ENCODE measurements around the gene POP4. TPM values are rescaled to one million over a fixed set of nuclear protein-coding genes. Genes with fewer than 3 reads are reported as not detected.

The POP4 gene
- polyA plus RNA-seq, 3 donors from 2014 or later: 174 to 222 (median 184) TPM

GRCh38 chr19:29568036-29569025, 37.8 kb upstream of the POP4 start:
- Mint-ChIP-seq H3K36me3 (no peaks in the 10 kb centered on the region), H3K9me3 (no peaks in the 10 kb centered on the region), H3K4me3 (no peak overlapping the region), H3K27me3 (ENCODE audit: low read depth in 3 of 3) (peaks cover 0 to 8% (median 0%) of the 10 kb centered on the region in 3 donors), H3K4me1 (peaks cover 6 to 17% of the 10 kb centered on the region in 2 donors), H3K27ac (no peak overlapping the region)
- DNase-seq: no peak

DNA sequence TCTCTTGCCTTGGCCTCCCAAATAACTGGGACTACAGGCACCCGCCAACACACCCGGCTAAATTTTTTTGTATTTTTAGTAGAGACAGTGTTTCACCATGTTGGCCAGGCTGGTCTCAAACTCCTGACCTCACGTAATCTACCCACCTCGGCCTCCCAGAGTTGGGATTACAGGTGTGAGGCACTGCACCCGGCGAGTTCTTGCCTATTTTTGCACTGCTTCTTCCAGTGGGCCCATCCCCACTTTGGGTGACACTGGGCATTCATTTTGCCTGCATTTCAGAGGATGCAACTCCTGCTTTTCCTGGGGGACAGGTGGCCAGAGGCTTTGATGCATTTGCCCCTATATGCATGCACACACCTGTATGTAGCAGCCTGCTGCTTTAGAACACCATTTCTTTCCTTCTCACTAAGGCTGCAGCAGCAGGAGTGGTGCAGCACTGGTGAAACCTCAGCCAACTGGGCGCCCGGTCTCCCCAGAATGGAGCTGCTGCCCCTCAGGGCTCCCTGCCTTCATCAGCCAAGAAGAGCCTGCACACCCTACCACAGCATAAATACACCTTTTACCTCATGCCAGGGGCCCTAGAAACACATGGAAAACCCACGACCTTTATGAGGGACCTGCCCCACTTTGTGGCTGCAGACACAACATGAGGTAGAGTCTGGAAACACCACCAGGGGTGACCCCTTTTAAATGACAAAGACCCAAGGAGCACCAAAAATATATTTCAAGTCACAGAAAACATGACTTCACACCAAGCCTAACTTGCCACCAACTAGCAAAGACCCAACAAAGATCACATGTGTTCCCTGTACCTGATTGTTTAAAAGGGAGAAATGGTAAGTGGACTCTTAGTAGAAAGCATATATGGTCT, 36.8 kb upstream of the POP4 start:
- Mint-ChIP-seq H3K4me3 (no peak overlapping the region), H3K27me3 (ENCODE audit: low read depth in 3 of 3) (peaks cover 0 to 10% (median 3%) of the 10 kb centered on the region in 3 donors), H3K27ac (no peak overlapping the region), H3K9me3 (no peaks in the 10 kb centered on the region), H3K4me1 (peaks cover 6 to 17% of the 10 kb centered on the region in 2 donors), H3K36me3 (no peaks in the 10 kb centered on the region)
- no peak for DNase-seq

- no peak overlapping the region for H3K4me3 Mint-ChIP-seq
- peaks cover 5 to 10% (median 9%) of the 10 kb centered on the region in 3 donors for H3K27me3 Mint-ChIP-seq (ENCODE audit: low read depth in 3 of 3)
- no peak overlapping the region for H3K27ac Mint-ChIP-seq
- H3K9me3 Mint-ChIP-seq: no peaks in the 10 kb centered on the region
- H3K4me1 Mint-ChIP-seq: peaks cover 0 to 8% of the 10 kb centered on the region in 2 donors
- DNase-seq: no peak
- H3K36me3 Mint-ChIP-seq: no peaks in the 10 kb centered on the region
Measured at GRCh38 chr19:29571181-29571580, 34.9 kb upstream of the POP4 start.

GRCh38 chr19:29573486-29573885, 32.6 kb upstream of the POP4 start:
- no peaks in the 10 kb centered on the region for H3K4me1 Mint-ChIP-seq
- no peak overlapping the region for H3K27ac Mint-ChIP-seq
- no peak overlapping the region for H3K4me3 Mint-ChIP-seq
- no peaks in the 10 kb centered on the region for H3K9me3 Mint-ChIP-seq
- peaks cover 6 to 12% (median 9%) of the 10 kb centered on the region in 3 donors for H3K27me3 Mint-ChIP-seq (ENCODE audit: low read depth in 3 of 3)
- H3K36me3 Mint-ChIP-seq: no peaks in the 10 kb centered on the region
- no peak for DNase-seq

- no peak for DNase-seq
- Mint-ChIP-seq H3K9me3 (no peaks in the 10 kb centered on the region), H3K4me1 (no peaks in the 10 kb centered on the region), H3K27me3 (ENCODE audit: low read depth in 3 of 3) (peaks cover 6 to 15% (median 12%) of the 10 kb centered on the region in 3 donors), H3K4me3 (no peak overlapping the region), H3K36me3 (no peaks in the 10 kb centered on the region), H3K27ac (no peak overlapping the region)
Measured at GRCh38 chr19:29574510-29574909, 31.6 kb upstream of the POP4 start.

GRCh38 chr19:29576046-29576606, 30.0 kb upstream of the POP4 start:
- Mint-ChIP-seq H3K27me3 (ENCODE audit: low read depth in 3 of 3) (peaks cover 6 to 22% (median 7%) of the 10 kb centered on the region in 3 donors), H3K4me3 (no peak overlapping the region), H3K27ac (no peak overlapping the region), H3K4me1 (no peaks in the 10 kb centered on the region), H3K36me3 (peaks cover 0 to 5% (median 0%) of the 10 kb centered on the region in 3 donors), H3K9me3 (peaks cover 0 to 2% (median 0%) of the 10 kb centered on the region in 6 donors)
- DNase-seq: no peak

DNA sequence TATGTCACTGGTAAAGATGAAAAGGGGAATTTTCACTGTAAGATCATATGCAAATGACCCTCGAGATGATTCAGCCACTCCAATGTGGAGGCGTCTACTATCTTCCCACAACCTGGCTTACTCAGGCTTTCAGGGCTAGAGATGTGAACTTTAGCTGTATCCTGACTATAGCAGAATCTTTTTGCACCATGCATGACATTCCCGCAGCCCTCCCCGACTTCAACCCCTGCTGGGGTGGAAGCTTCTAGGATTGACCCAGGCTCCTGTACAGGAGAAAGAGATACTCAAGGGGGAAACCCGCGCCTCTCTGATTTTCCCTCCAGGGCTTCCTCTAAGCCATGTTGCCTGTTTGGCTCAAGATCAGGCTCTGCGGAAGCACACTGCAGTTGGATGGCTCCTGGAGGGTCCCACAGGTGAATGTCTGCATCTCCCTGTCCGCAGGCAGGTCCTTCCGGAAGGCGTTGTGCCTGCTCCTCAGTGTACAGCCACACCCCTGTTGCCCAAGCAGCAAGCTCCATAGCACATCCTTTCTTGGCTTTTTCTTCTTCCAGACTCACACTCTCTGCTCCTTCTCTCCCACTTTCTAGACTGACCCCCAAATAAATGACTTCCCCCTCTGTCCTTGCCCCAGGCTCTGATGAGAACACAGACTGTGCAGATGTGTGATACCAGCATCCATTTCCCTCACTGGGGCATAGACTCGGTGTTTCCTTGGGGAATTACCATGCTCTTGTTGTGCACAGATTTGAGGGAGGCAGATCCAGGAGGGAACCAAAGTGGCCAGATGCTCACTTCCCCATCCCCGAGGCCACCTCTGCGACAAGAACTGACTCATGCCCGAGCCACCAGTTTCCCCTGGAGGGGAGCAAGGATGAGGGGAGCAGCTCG, 29.1 kb upstream of the POP4 start:
- Mint-ChIP-seq H3K9me3 (peaks cover 0 to 2% (median 0%) of the 10 kb centered on the region in 6 donors), H3K4me1 (no peaks in the 10 kb centered on the region), H3K36me3 (peaks cover 0 to 7% (median 0%) of the 10 kb centered on the region in 3 donors), H3K4me3 (no peak overlapping the region), H3K27me3 (ENCODE audit: low read depth in 3 of 3) (peaks cover 6 to 28% (median 6%) of the 10 kb centered on the region in 3 donors), H3K27ac (no peak overlapping the region)
- no peak for DNase-seq

GRCh38 chr19:29577649-29577963, 28.5 kb upstream of the POP4 start:
- no peaks in the 10 kb centered on the region for H3K4me1 Mint-ChIP-seq
- H3K36me3 Mint-ChIP-seq: peaks cover 0 to 7% (median 0%) of the 10 kb centered on the region in 3 donors
- H3K4me3 Mint-ChIP-seq: no peak overlapping the region
- peaks cover 0 to 2% (median 0%) of the 10 kb centered on the region in 6 donors for H3K9me3 Mint-ChIP-seq
- no peak overlapping the region for H3K27ac Mint-ChIP-seq
- DNase-seq: no peak
- H3K27me3 Mint-ChIP-seq (ENCODE audit: low read depth in 3 of 3): peaks cover 4 to 28% (median 6%) of the 10 kb centered on the region in 3 donors

DNA sequence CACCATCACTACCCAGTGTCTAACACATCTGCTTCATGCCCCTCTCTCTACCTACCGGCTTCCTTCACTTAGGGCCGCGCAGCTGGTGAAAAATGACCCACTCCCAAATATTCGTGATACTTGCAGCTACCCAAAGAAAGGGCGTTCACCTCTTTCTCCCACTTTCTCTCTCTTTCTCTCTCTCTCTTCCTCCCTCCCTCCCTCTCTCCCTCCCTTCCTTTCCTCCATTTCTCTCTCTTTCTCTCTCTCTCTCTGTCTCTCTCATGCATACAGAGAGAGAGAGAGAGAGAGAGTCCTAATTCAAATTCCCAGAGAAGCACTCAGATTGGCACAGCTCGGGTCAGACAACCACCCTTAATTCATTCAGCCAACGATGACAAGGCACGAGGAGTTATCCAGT, 27.7 kb upstream of the POP4 start:
- Mint-ChIP-seq H3K27ac (no peak overlapping the region), H3K9me3 (peaks cover 0 to 2% (median 0%) of the 10 kb centered on the region in 6 donors), H3K4me3 (no peak overlapping the region), H3K36me3 (peaks cover 0 to 7% (median 0%) of the 10 kb centered on the region in 3 donors), H3K4me1 (no peaks in the 10 kb centered on the region), H3K27me3 (ENCODE audit: low read depth in 3 of 3) (peaks cover 4 to 28% (median 6%) of the 10 kb centered on the region in 3 donors)
- DNase-seq: no peak

DNA sequence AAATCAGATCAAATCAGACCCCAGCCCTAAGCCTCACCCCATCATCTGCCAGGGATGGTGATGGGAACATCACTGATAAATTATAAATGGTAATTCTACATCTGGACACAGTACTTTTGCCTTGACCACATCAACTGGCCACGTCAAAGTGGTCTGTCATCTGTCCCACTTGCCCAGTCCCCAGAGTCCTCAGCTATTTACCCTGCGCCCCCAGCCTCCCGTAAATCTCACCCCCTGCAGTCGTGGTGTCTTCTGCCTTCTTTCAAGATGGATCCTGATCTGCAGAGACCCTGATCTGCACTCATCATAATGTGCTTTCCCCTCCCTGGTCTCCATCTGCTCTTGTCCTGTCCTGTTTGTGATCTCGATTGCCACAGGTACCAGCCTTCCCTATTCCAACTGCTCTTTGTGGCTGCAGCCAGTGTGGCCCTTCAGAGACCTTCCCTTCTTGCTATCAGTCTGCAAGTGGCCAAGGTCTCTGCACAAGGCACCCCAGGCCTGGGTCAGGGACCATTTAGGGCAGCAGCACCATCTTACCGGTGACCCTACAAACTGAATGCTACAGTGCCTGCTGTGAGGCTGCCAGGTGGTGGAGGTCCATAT, 26.7 kb upstream of the POP4 start:
- Mint-ChIP-seq H3K36me3 (peaks cover 0 to 7% (median 0%) of the 10 kb centered on the region in 3 donors), H3K9me3 (peaks cover 0 to 3% (median 0%) of the 10 kb centered on the region in 6 donors), H3K27ac (no peak overlapping the region), H3K27me3 (ENCODE audit: low read depth in 3 of 3) (peaks cover 5 to 25% (median 9%) of the 10 kb centered on the region in 3 donors), H3K4me3 (no peak overlapping the region), H3K4me1 (no peaks in the 10 kb centered on the region)
- DNase-seq: no peak

GRCh38 chr19:29581398-29581797, 24.7 kb upstream of the POP4 start:
- H3K4me1 Mint-ChIP-seq: no peaks in the 10 kb centered on the region
- H3K9me3 Mint-ChIP-seq: peaks cover 0 to 3% (median 0%) of the 10 kb centered on the region in 6 donors
- DNase-seq: no peak
- no peak overlapping the region for H3K4me3 Mint-ChIP-seq
- no peak overlapping the region for H3K27ac Mint-ChIP-seq
- peaks cover 4 to 19% (median 5%) of the 10 kb centered on the region in 3 donors for H3K27me3 Mint-ChIP-seq (ENCODE audit: low read depth in 3 of 3)
- H3K36me3 Mint-ChIP-seq: peaks cover 0 to 7% (median 0%) of the 10 kb centered on the region in 3 donors

GRCh38 chr19:29583196-29583999, 22.7 kb upstream of the POP4 start:
- peaks cover 3 to 22% (median 4%) of the 10 kb centered on the region in 3 donors for H3K27me3 Mint-ChIP-seq (ENCODE audit: low read depth in 3 of 3)
- no peak overlapping the region for H3K27ac Mint-ChIP-seq
- no peak overlapping the region for H3K4me3 Mint-ChIP-seq
- H3K4me1 Mint-ChIP-seq: peaks cover 6 to 8% of the 10 kb centered on the region in 2 donors
- DNase-seq: no peak
- H3K36me3 Mint-ChIP-seq: peaks cover 0 to 7% (median 0%) of the 10 kb centered on the region in 3 donors
- peaks cover 0 to 5% (median 0%) of the 10 kb centered on the region in 6 donors for H3K9me3 Mint-ChIP-seq

All from immature natural killer cell (primary cell).